Naive thymus-derived CD8-positive, alpha-beta T cell (primary cell): Measurements from ENCODE around the gene WDR81. TPM values are rescaled to one million over a fixed set of nuclear protein-coding genes. Genes with fewer than 3 reads are reported as not detected.
A peak's percentile ranks its signal among the peaks of the same experiment; 100 is the strongest.

Source experiments
- ATAC-seq, 2 donors: fragments of 150-1000 bp; cut with Tn5 transposase in 1 of 2; sonication (Bioruptor Pico), chemical (Tn5 transposase) in 1 of 2; 1 replicate in 1 of 2; 2 replicates in 1 of 2; pipeline ENCODE4 v1.10.0; 2021; ENCODE audit warnings: mild to moderate bottlenecking in 2 of 2, moderate library complexity in 2 of 2
- POLR2A ChIA-PET: fragments of 350-600 bp; sonication (Branson Sonifier 250); formaldehyde crosslinking; loops from one replicate; lab custom pipeline; 2021; ENCODE audit warnings: antibody characterized with exemption; lab: Charles Lee
- DNase-seq, 10 donors: peaks; one replicate each; pipeline versions ENCODE4 v3.0.0 to v3.0.0-alpha.2; 2020 to 2022
- H3K27ac Mint-ChIP-seq, 10 donors: one replicate each; pipeline ENCODE4 v1.8.0; 2020 to 2022; ENCODE audit warnings: mild to moderate bottlenecking in 10 of 10, mixed read lengths in 10 of 10, moderate library complexity in 4 of 10, inconsistent platforms in 1 of 10
- H3K27me3 Mint-ChIP-seq, 5 donors: one replicate each; pipeline ENCODE4 v1.8.0; 2021 to 2022; ENCODE audit warnings: mixed read lengths in 5 of 5
- H3K36me3 Mint-ChIP-seq, 3 donors: one replicate each; pipeline ENCODE4 v1.8.0; 2020 to 2022; ENCODE audit warnings: mixed read lengths in 3 of 3, mild to moderate bottlenecking in 2 of 3, inconsistent platforms in 1 of 3
- H3K4me1 Mint-ChIP-seq, 4 donors: one replicate each; pipeline ENCODE4 v1.8.0; 2021 to 2022; ENCODE audit warnings: mixed read lengths in 4 of 4
- H3K4me3 Mint-ChIP-seq, 10 donors: one replicate each; pipeline ENCODE4 v1.8.0; 2020 to 2022; ENCODE audit warnings: mild to moderate bottlenecking in 10 of 10, mixed read lengths in 10 of 10, moderate library complexity in 6 of 10, inconsistent platforms in 1 of 10
- H3K9me3 Mint-ChIP-seq, 9 donors: one replicate each; pipeline ENCODE4 v1.8.0; 2020 to 2022; ENCODE audit warnings: mixed read lengths in 9 of 9, mild to moderate bottlenecking in 3 of 9, inconsistent platforms in 1 of 9, moderate library complexity in 1 of 9
- polyA plus RNA-seq, 3 donors: library from polyadenylated mRNA; unstranded; fragments of 300-500 nt; fragmentation: Illumina TruSeq; gene quantifications; one replicate each; pipeline ENCODE4 v1.2.3, GENCODE V29; 2021
- total RNA-seq, 8 experiments: library from RNA in 2 of 8; stranded (reverse) in 2 of 8; gene quantifications; one replicate each; pipeline ENCODE4 v1.2.3 and lab custom pipeline; 2021 to 2026

Gene WDR81
- total and polyA plus RNA-seq, 5 experiments from 2014 or later = 6.8 to 50.7 (median 20.6) TPM

- Mint-ChIP-seq H3K27me3 (no peaks in the 10 kb centered on the region), H3K27ac (peak overlapping the region in 3 of 10 donors; percentile 17 to 66 (median 66))
- POLR2A ChIA-PET = interaction anchor here (0.6 to 0.8 kb wide), 2 partner anchors 11 to 60 kb away, joined by 3 read pairs; no protein-coding TSS in a partner anchor
These were observed 51.8 kb downstream of the WDR81 start for GRCh38 chr17:1776328-1776727.

GRCh38 chr17:1776857-1777256 is 52.4 kb downstream of the WDR81 start:
- POLR2A ChIA-PET = interaction anchor here (1.0 kb wide), 2 partner anchors 14 to 21 kb away, joined by 3 to 4 read pairs; no protein-coding TSS in a partner anchor
- H3K27me3 Mint-ChIP-seq = no peaks in the 10 kb centered on the region
- H3K9me3 Mint-ChIP-seq = no peaks in the 10 kb centered on the region
- DNase-seq = no peak
- H3K4me3 Mint-ChIP-seq = no peak overlapping the region
- no peak for ATAC-seq
- peaks cover 0 to 3% (median 0%) of the 10 kb centered on the region in 4 donors for H3K4me1 Mint-ChIP-seq
- H3K36me3 Mint-ChIP-seq = peaks cover 0 to 59% (median 1%) of the 10 kb centered on the region in 3 donors
- H3K27ac Mint-ChIP-seq = peak overlapping the region in 4 of 10 donors; percentile 2 to 66 (median 44)

More at GRCh38 chr17:1776328-1776727, 51.8 kb downstream of the WDR81 start:
- no peak overlapping the region for H3K4me3 Mint-ChIP-seq
- H3K9me3 Mint-ChIP-seq = no peaks in the 10 kb centered on the region
- H3K36me3 Mint-ChIP-seq = peaks cover 0 to 55% (median 2%) of the 10 kb centered on the region in 3 donors
- no peak for DNase-seq
- peaks cover 0 to 8% (median 4%) of the 10 kb centered on the region in 4 donors for H3K4me1 Mint-ChIP-seq
- no peak for ATAC-seq

- POLR2A ChIA-PET = interaction anchor here (0.9 kb wide), 1 partner anchor 10 kb away, joined by 6 read pairs; no protein-coding TSS in a partner anchor
These were observed 55.1 kb downstream of the WDR81 start for GRCh38 chr17:1779571-1780131.

GRCh38 chr17:1782171-1782567 is 57.7 kb downstream of the WDR81 start:
- DNase-seq = no peak
- Mint-ChIP-seq H3K4me3 (no peak overlapping the region), H3K4me1 (peaks cover 0 to 18% (median 8%) of the 10 kb centered on the region in 4 donors), H3K36me3 (peaks cover 0 to 92% (median 1%) of the 10 kb centered on the region in 3 donors), H3K27me3 (no peaks in the 10 kb centered on the region), H3K27ac (peak overlapping the region in 6 of 10 donors; percentile 9 to 60 (median 45)), H3K9me3 (no peaks in the 10 kb centered on the region)
- POLR2A ChIA-PET = interaction anchor here (0.6 to 3.7 kb wide), 5 partner anchors 34 to 66 kb away, joined by 3 to 27 read pairs (median 5); no protein-coding TSS in a partner anchor
- ATAC-seq = no peak

More at GRCh38 chr17:1779571-1780131, 55.1 kb downstream of the WDR81 start:
- ATAC-seq (no peak), DNase-seq (no peak)
- no peak overlapping the region for H3K4me3 Mint-ChIP-seq
- H3K4me1 Mint-ChIP-seq = peaks cover 0 to 16% (median 7%) of the 10 kb centered on the region in 4 donors
- peak overlapping the region in 1 of 10 donors; percentile 59 for H3K27ac Mint-ChIP-seq
- peaks cover 0 to 86% (median 1%) of the 10 kb centered on the region in 3 donors for H3K36me3 Mint-ChIP-seq
- H3K27me3 Mint-ChIP-seq = no peaks in the 10 kb centered on the region
- H3K9me3 Mint-ChIP-seq = no peaks in the 10 kb centered on the region

- POLR2A ChIA-PET = interaction anchor here (0.8 to 3.7 kb wide), 8 partner anchors 12 to 134 kb away, joined by 3 to 27 read pairs (median 6); partner anchors contain the start of gene WDR81
- peak overlapping the region in 3 of 10 donors; percentile 2 to 44 (median 36) for H3K4me3 Mint-ChIP-seq
- H3K4me1 Mint-ChIP-seq = peaks cover 0 to 18% (median 8%) of the 10 kb centered on the region in 4 donors
- no peaks in the 10 kb centered on the region for H3K27me3 Mint-ChIP-seq
- DNase-seq (no peak), ATAC-seq (peak; percentile 23 to 46)
- peaks cover 0 to 87% (median 1%) of the 10 kb centered on the region in 3 donors for H3K36me3 Mint-ChIP-seq
- H3K27ac Mint-ChIP-seq = peak overlapping the region in 8 of 10 donors; percentile 6 to 87 (median 70)
- no peaks in the 10 kb centered on the region for H3K9me3 Mint-ChIP-seq
These were observed 58.8 kb downstream of the WDR81 start for GRCh38 chr17:1783271-1783670.

- Mint-ChIP-seq H3K27me3 (no peaks in the 10 kb centered on the region), H3K36me3 (peaks cover 0 to 86% (median 0%) of the 10 kb centered on the region in 3 donors), H3K4me3 (peak overlapping the region in 1 of 10 donors; percentile 36), H3K27ac (peak overlapping the region in 8 of 10 donors; percentile 6 to 87 (median 57)), H3K4me1 (peaks cover 0 to 21% (median 8%) of the 10 kb centered on the region in 4 donors), H3K9me3 (no peaks in the 10 kb centered on the region)
- peak; percentile 56 to 63 for ATAC-seq
- POLR2A ChIA-PET = interaction anchor here (0.6 to 3.7 kb wide), 9 partner anchors 13 to 189 kb away, joined by 3 to 27 read pairs (median 5); partner anchors contain the start of gene WDR81
- peak in 2 of 10 donors; percentile 22 to 23 for DNase-seq
These were observed 59.5 kb downstream of the WDR81 start for GRCh38 chr17:1783834-1784611.

- H3K36me3 Mint-ChIP-seq = peaks cover 0 to 71% (median 0%) of the 10 kb centered on the region in 3 donors
- ATAC-seq (no peak), DNase-seq (no peak)
- peaks cover 0 to 21% (median 8%) of the 10 kb centered on the region in 4 donors for H3K4me1 Mint-ChIP-seq
- H3K27me3 Mint-ChIP-seq = no peaks in the 10 kb centered on the region
- H3K27ac Mint-ChIP-seq = peak overlapping the region in 2 of 10 donors; percentile 66 to 67
- no peaks in the 10 kb centered on the region for H3K9me3 Mint-ChIP-seq
- no peak overlapping the region for H3K4me3 Mint-ChIP-seq
- POLR2A ChIA-PET = interaction anchor here (0.7 to 1.0 kb wide), 2 partner anchors 64 to 341 kb away, joined by 4 to 5 read pairs; no protein-coding TSS in a partner anchor
These were observed 61.4 kb downstream of the WDR81 start for GRCh38 chr17:1785930-1786329.

- Mint-ChIP-seq H3K27ac (no peak overlapping the region), H3K27me3 (no peaks in the 10 kb centered on the region), H3K9me3 (no peaks in the 10 kb centered on the region), H3K4me1 (peaks cover 0 to 23% (median 8%) of the 10 kb centered on the region in 4 donors), H3K36me3 (peaks cover 0 to 68% (median 0%) of the 10 kb centered on the region in 3 donors), H3K4me3 (no peak overlapping the region)
- POLR2A ChIA-PET = interaction anchor here (0.6 kb wide), 1 partner anchor 17 kb away, joined by 3 read pairs; no protein-coding TSS in a partner anchor
- ATAC-seq (no peak), DNase-seq (no peak)
These were observed 62.2 kb downstream of the WDR81 start for GRCh38 chr17:1786708-1787107.

- no peak for DNase-seq
- H3K27me3 Mint-ChIP-seq = no peaks in the 10 kb centered on the region
- POLR2A ChIA-PET = interaction anchor here (0.6 kb wide), 1 partner anchor 18 kb away, joined by 3 read pairs; no protein-coding TSS in a partner anchor
- H3K9me3 Mint-ChIP-seq = no peaks in the 10 kb centered on the region
- peaks cover 0 to 22% (median 8%) of the 10 kb centered on the region in 4 donors for H3K4me1 Mint-ChIP-seq
- no peak overlapping the region for H3K4me3 Mint-ChIP-seq
- peaks cover 0 to 61% (median 0%) of the 10 kb centered on the region in 3 donors for H3K36me3 Mint-ChIP-seq
- peak overlapping the region in 2 of 10 donors; percentile 52 to 73 for H3K27ac Mint-ChIP-seq
- ATAC-seq = no peak
These were observed 62.9 kb downstream of the WDR81 start for GRCh38 chr17:1787301-1787902.
